Endothelial cell of umbilical vein (primary cell): ENCODE measurements around the gene PER3. TPM values are rescaled to one million over a fixed set of nuclear protein-coding genes. Genes with fewer than 3 reads are reported as not detected.

Source experiments
- BruUV-seq: library from RNA; stranded (reverse); fragments of 400-500 nt; replicated peaks from 2 replicates; lab custom pipeline; 2021; lab: Mats Ljungman, UMichigan
- CTCF ChIA-PET: fragments of 300-600, 350-600 bp; sonication (Branson Sonifier 250); formaldehyde crosslinking; loops from one replicate; lab custom pipeline; 2021; ENCODE audit warnings: antibody characterized with exemption, inconsistent platforms; lab: Charles Lee
- POLR2A ChIA-PET: fragments of 300-600, 350-600 bp; sonication (Branson Sonifier 250); formaldehyde crosslinking; loops from one replicate; lab custom pipeline; 2021; ENCODE audit warnings: antibody characterized with exemption, inconsistent platforms; lab: Charles Lee
- DNase-seq: peaks from one replicate; pipeline ENCODE4 v3.0.0-alpha.2; 2011; ENCODE audit warnings: low read depth, low spot score
- FAIRE-seq: peaks from 2 replicates; lab custom pipeline; 2011; peaks lifted over from hg19 to GRCh38; lab: Jason Lieb, UNC
- H2AFZ ChIP-seq: 2 replicates; pipeline ENCODE4 v1.6.0; 2012; ENCODE audit warnings: low read depth, low read length, control low read depth, inconsistent platforms
- H3K27ac ChIP-seq: 2 replicates; pipeline ENCODE4 v1.5.1; 2011; ENCODE audit warnings: low read depth, mild to moderate bottlenecking, control low read depth, low read length, moderate library complexity; ENCODE audit not compliant: insufficient read depth
- H3K27me3 ChIP-seq, 2 experiments: 2 replicates each; pipeline versions ENCODE4 v1.6.0 to v1.6.1; 2011; ENCODE audit warnings: low read length in 2 of 2, mixed read lengths in 1 of 2; ENCODE audit not compliant: control insufficient read depth in 2 of 2, insufficient read depth in 2 of 2
- H3K36me3 ChIP-seq, 2 experiments: 2 replicates in 1 of 2; 3 replicates in 1 of 2; pipeline ENCODE4 v1.5.1; 2011; ENCODE audit warnings: low read length in 2 of 2, mild to moderate bottlenecking in 1 of 2, moderate library complexity in 1 of 2; ENCODE audit not compliant: control insufficient read depth in 2 of 2, insufficient read depth in 2 of 2; ENCODE audit errors: extremely low read depth in 1 of 2
- H3K4me1 ChIP-seq: 3 replicates; pipeline ENCODE4 v1.5.1; 2011; ENCODE audit warnings: mild to moderate bottlenecking, low read length; ENCODE audit not compliant: control insufficient read depth, insufficient read depth; ENCODE audit errors: extremely low read depth
- H3K4me2 ChIP-seq: 2 replicates; pipeline ENCODE4 v1.6.1; 2011; ENCODE audit warnings: low read length, control low read depth, mixed read lengths; ENCODE audit not compliant: insufficient read depth
- H3K4me3 ChIP-seq, 3 experiments: fragments of 200-600 bp in 1 of 3; sonication (generic), shearing (Covaris generic) in 1 of 3; replicated peaks in 1 of 3; 2 replicates each; pipeline ENCODE4 v1.5.1; 2011 to 2016; ENCODE audit warnings: control low read depth in 3 of 3, low read length in 3 of 3, mild to moderate bottlenecking in 2 of 3, inconsistent platforms in 1 of 3, low read depth in 1 of 3, moderate library complexity in 1 of 3; ENCODE audit not compliant: insufficient read depth in 1 of 3
- H3K79me2 ChIP-seq: 2 replicates; pipeline ENCODE4 v1.6.0; 2012; ENCODE audit warnings: low read length, inconsistent platforms; ENCODE audit not compliant: control insufficient read depth, insufficient read depth
- H3K9ac ChIP-seq: replicated peaks from 2 replicates; pipeline ENCODE3; 2011; ENCODE audit warnings: low read length, control low read depth; ENCODE audit not compliant: insufficient read depth; ENCODE audit errors: extremely low read depth
- H3K9me1 ChIP-seq: replicated peaks from 3 replicates; pipeline ENCODE4 v1.6.0; 2011; ENCODE audit warnings: mild to moderate bottlenecking, low read length; ENCODE audit not compliant: control insufficient read depth, insufficient read depth; ENCODE audit errors: extremely low read depth
- H3K9me3 ChIP-seq: replicated peaks from 2 replicates; pipeline ENCODE4 v1.5.1; 2012; ENCODE audit warnings: low read length, inconsistent platforms; ENCODE audit not compliant: control insufficient read depth, insufficient read depth
- H4K20me1 ChIP-seq: replicated peaks from 2 replicates; pipeline ENCODE3; 2011; ENCODE audit warnings: mild to moderate bottlenecking, low read length; ENCODE audit not compliant: control insufficient read depth, insufficient read depth; ENCODE audit errors: extremely low read depth
- EZH2 ChIP-seq: IDR thresholded peaks from 2 replicates; pipeline ENCODE4 v1.6.1; 2012; ENCODE audit warnings: borderline replicate concordance, low read depth, mild to moderate bottlenecking, moderate library complexity, low read length, inconsistent platforms; ENCODE audit not compliant: severe bottlenecking
- FOS ChIP-seq: IDR thresholded peaks from 2 replicates; pipeline ENCODE4 v1.6.1; 2011; ENCODE audit warnings: mild to moderate bottlenecking, low read length, moderate library complexity, borderline replicate concordance; ENCODE audit not compliant: insufficient read depth
- GATA2 ChIP-seq: IDR thresholded peaks from 2 replicates; pipeline ENCODE4 v1.7.0; 2011; ENCODE audit warnings: low read depth, mild to moderate bottlenecking, moderate library complexity, mixed read lengths, low read length; ENCODE audit not compliant: insufficient read length, insufficient read depth
- JUN ChIP-seq: IDR thresholded peaks from 2 replicates; pipeline ENCODE4 v1.6.1; 2011; ENCODE audit warnings: borderline replicate concordance, low read depth; ENCODE audit not compliant: insufficient read length, insufficient read depth
- MYC ChIP-seq: IDR thresholded peaks from one replicate; pipeline ENCODE4 v1.6.1; 2011; ENCODE audit warnings: mild to moderate bottlenecking, low read depth, low read length
- dilution Hi-C: fragments of 300-500 bp; cut with MboI; formaldehyde crosslinking; loops from one replicate; pipeline ENCODE4 v1.15.0; 2019; ENCODE audit warnings: low sequenced_read_pairs; ENCODE audit not compliant: extremely low pct_ligation_motif_present
- intact Hi-C: fragments of 100-400 bp; cut with micrococcal nuclease; formaldehyde crosslinking; loops from one replicate; pipeline ENCODE4 v1.10.0; 2022
- polyA plus RNA-seq, 4 experiments: library from polyadenylated mRNA; depleted of rRNA in 3 of 4; stranded (reverse) in 3 of 4; unstranded in 1 of 4; fragments of >200 nt; gene quantifications; 2 replicates each; pipeline versions ENCODE4 v1.2.1 to v1.2.3, GENCODE V29; 2011 to 2012; ENCODE audit warnings: missing spikeins in 1 of 4
- total RNA-seq: library from RNA; stranded (reverse); gene quantifications from 2 replicates; pipeline ENCODE4 v1.2.3, GENCODE V29; 2021

The PER3 gene
- total and polyA plus RNA-seq, 2 donors (not counting 3 experiments of a cell fraction or from before 2014, with no cell fraction given), result 2.5 to 2.6 TPM

GRCh38 chr1:7809742-7810141, 25.7 kb downstream of the PER3 start:
- Histone ChIP-seq H3K4me2 (no peak overlapping the region), H3K9me1 (no peaks in the 10 kb centered on the region), H3K9me3 (no peaks in the 10 kb centered on the region), H2AFZ (no peak overlapping the region), H3K27me3 (no peaks in the 10 kb centered on the region), H3K4me1 (no peaks in the 10 kb centered on the region), H3K79me2 (no peaks in the 10 kb centered on the region), H3K4me3 (no peak overlapping the region), H4K20me1 (no peaks in the 10 kb centered on the region), H3K27ac (no peak overlapping the region), H3K9ac (no peak overlapping the region), H3K36me3 (no peaks in the 10 kb centered on the region)
- dilution Hi-C loops, result no loop called here
- FAIRE-seq (no peak), DNase-seq (no peak)
- no TSS peak for BruUV-seq
- TF ChIP-seq JUN, result no peak
- no peak for TF ChIP-seq EZH2
- intact Hi-C loops, result loop anchor here (1.0 to 5.0 kb wide), 2 partner anchors 25 to 133 kb away; partner anchors contain the start of genes PER3 and TNFRSF9
- CTCF ChIA-PET, result interaction anchor here (1.0 to 1.3 kb wide), 6 partner anchors 9 to 205 kb away, joined by 3 to 4 read pairs (median 3); partner anchors contain the start of gene TNFRSF9
- POLR2A ChIA-PET, result no interaction called here

GRCh38 chr1:7810395-7810794, 26.3 kb downstream of the PER3 start:
- H3K79me2 ChIP-seq, result no peaks in the 10 kb centered on the region
- no peak overlapping the region for H3K4me2 ChIP-seq
- H3K9me3 ChIP-seq, result no peaks in the 10 kb centered on the region
- ChIA-PET CTCF (interaction anchor here (0.6 to 1.3 kb wide), 7 partner anchors 10 to 205 kb away, joined by 3 to 4 read pairs (median 3); partner anchors contain the start of gene TNFRSF9), POLR2A (no interaction called here)
- no peaks in the 10 kb centered on the region for H3K9me1 ChIP-seq
- TF ChIP-seq FOS (peak; percentile 46), GATA2 (no peak), JUN (peak; percentile 77), MYC (no peak)
- H3K36me3 ChIP-seq, result no peaks in the 10 kb centered on the region
- H2AFZ ChIP-seq, result no peak overlapping the region
- no peaks in the 10 kb centered on the region for H4K20me1 ChIP-seq
- dilution Hi-C loops (no loop called here), intact Hi-C loops (loop anchor here (1.0 kb wide), 1 partner anchor 26 kb away; the partner anchor contains the start of gene PER3)
- peak; percentile 88 for FAIRE-seq
- no peaks in the 10 kb centered on the region for H3K27me3 ChIP-seq
- H3K27ac ChIP-seq, result no peak overlapping the region
- no peaks in the 10 kb centered on the region for H3K4me1 ChIP-seq
- no peak overlapping the region for H3K4me3 ChIP-seq
- peak; percentile 44 for DNase-seq
- no TSS peak for BruUV-seq
- no peak overlapping the region for H3K9ac ChIP-seq
